Measurements from ENCODE around the gene PRKCE. TPM values are rescaled to one million over a fixed set of nuclear protein-coding genes. Genes with fewer than 3 reads are reported as not detected.

The PRKCE gene
- total and polyA plus RNA-seq, 2 experiments from 2014 or later, result 0.94 to 1.2 TPM

GRCh38 chr2:46180189-46180588, 528.7 kb downstream of the PRKCE start:
- Histone ChIP-seq H3K4me1 (ENCODE audit: insufficient read depth) (no peaks in the 10 kb centered on the region), H3K36me3 (ENCODE audit: insufficient read depth) (no peaks in the 10 kb centered on the region), H3K79me2 (replicated peaks; ENCODE audit: insufficient read depth) (no peaks in the 10 kb centered on the region), H3K9me2 (ENCODE audit: insufficient read depth) (no peaks in the 10 kb centered on the region; the same call in 1 of the 2 replicates), H4K20me1 (replicated peaks; ENCODE audit: insufficient read depth) (no peaks in the 10 kb centered on the region), H3K27ac (ENCODE audit: low read depth) (no peak overlapping the region), H2AFZ (no peak overlapping the region), H3F3A (replicated peaks; ENCODE audit: low read depth) (no peaks in the 10 kb centered on the region), H3K4me2 (no peak overlapping the region), H3K27me3 (ENCODE audit: insufficient read depth) (no peaks in the 10 kb centered on the region), H3K4me3 (no peak overlapping the region)
- Mint-ChIP-seq H3K27me3 (ENCODE audit: insufficient read depth, low read depth, poor library complexity) (peaks cover 7% of the 10 kb centered on the region), H3K9me3 (no peaks in the 10 kb centered on the region), H3K4me3 (no peak overlapping the region), H3K27ac (no peak overlapping the region), H3K4me1 (peaks cover 4% of the 10 kb centered on the region; the same call in 1 of the 3 replicates), H3K36me3 (ENCODE audit: low read depth) (no peaks in the 10 kb centered on the region)
- TF ChIP-seq REST (IDR thresholded peaks at IDR 0.05; ENCODE audit: unreplicated experiment) (no peak), JUNB (IDR thresholded peaks at IDR 0.05; ENCODE audit: unreplicated experiment) (no peak), NANOG (IDR thresholded peaks at IDR 0.05; ENCODE audit: borderline replicate concordance) (no peak), POLR2AphosphoS5 (IDR thresholded peaks at IDR 0.05; ENCODE audit: low read depth) (no peak), EZH2 (IDR thresholded peaks at IDR 0.05; ENCODE audit: low read depth, unreplicated experiment) (no peak), ZNF331 (CRISPR knock-in tag; IDR thresholded peaks at IDR 0.05; ENCODE audit: low read depth) (no peak), STAT1 (IDR thresholded peaks at IDR 0.05; ENCODE audit: unreplicated experiment) (no peak)
- DNase-seq (ENCODE audit: low spot score) (no peak), ATAC-seq (no peak)

GRCh38 chr2:46181306-46181705, 529.8 kb downstream of the PRKCE start:
- no peaks in the 10 kb centered on the region for H3K4me1 ChIP-seq (ENCODE audit: insufficient read depth)
- no peaks in the 10 kb centered on the region for H3K79me2 ChIP-seq (replicated peaks; ENCODE audit: insufficient read depth)
- H3K27me3 ChIP-seq (ENCODE audit: insufficient read depth), result no peaks in the 10 kb centered on the region
- peaks cover 4% of the 10 kb centered on the region; the same call in 1 of the 3 replicates for H3K4me1 Mint-ChIP-seq
- no peak for DNase-seq (ENCODE audit: low spot score)
- no peaks in the 10 kb centered on the region for H3F3A ChIP-seq (replicated peaks; ENCODE audit: low read depth)
- H3K27ac ChIP-seq (ENCODE audit: low read depth), result no peak overlapping the region
- no peak overlapping the region for H3K27ac Mint-ChIP-seq
- H3K36me3 Mint-ChIP-seq (ENCODE audit: low read depth), result no peaks in the 10 kb centered on the region
- no peaks in the 10 kb centered on the region for H4K20me1 ChIP-seq (replicated peaks; ENCODE audit: insufficient read depth)
- no peak for ATAC-seq
- H3K4me3 Mint-ChIP-seq, result no peak overlapping the region
- H3K4me3 ChIP-seq, result no peak overlapping the region
- H3K27me3 Mint-ChIP-seq (ENCODE audit: insufficient read depth, low read depth, poor library complexity), result peaks cover 7% of the 10 kb centered on the region
- no peaks in the 10 kb centered on the region for H3K36me3 ChIP-seq (ENCODE audit: insufficient read depth)
- H3K9me3 Mint-ChIP-seq, result no peaks in the 10 kb centered on the region
- H2AFZ ChIP-seq, result no peak overlapping the region
- no peak overlapping the region for H3K4me2 ChIP-seq
- no peaks in the 10 kb centered on the region; the same call in 1 of the 2 replicates for H3K9me2 ChIP-seq (ENCODE audit: insufficient read depth)
- no peak for TF ChIP-seq POLR2AphosphoS5 (IDR thresholded peaks at IDR 0.05; ENCODE audit: low read depth)
- TF ChIP-seq ZNF462 (CRISPR knock-in tag; IDR thresholded peaks at IDR 0.05), result no peak
- TF ChIP-seq EZH2 (IDR thresholded peaks at IDR 0.05; ENCODE audit: low read depth, unreplicated experiment), result no peak
- TF ChIP-seq JUNB (IDR thresholded peaks at IDR 0.05; ENCODE audit: unreplicated experiment), result no peak
- no peak for TF ChIP-seq ZNF331 (CRISPR knock-in tag; IDR thresholded peaks at IDR 0.05; ENCODE audit: low read depth)
- TF ChIP-seq ETS1 (IDR thresholded peaks at IDR 0.05), result no peak
- no peak for TF ChIP-seq CREB1 (CRISPR knock-in tag; IDR thresholded peaks at IDR 0.05; ENCODE audit: low read depth)
- no peak for TF ChIP-seq EZH2phosphoT487 (IDR thresholded peaks at IDR 0.05; ENCODE audit: unreplicated experiment)
